PC-3 (cell line): ENCODE data around the gene CDC20B. TPM values are rescaled to one million over a fixed set of nuclear protein-coding genes. Genes with fewer than 3 reads are reported as not detected.

Experiments used
- ATAC-seq: fragments of 200-7000 bp; cut with Tn5 transposase; 2 replicates; pipeline ENCODE4 v1.9.1; 2020; ENCODE audit warnings: mild to moderate bottlenecking, moderate library complexity
- BruUV-seq: library from RNA; stranded (reverse); fragments of 400-500 nt; replicated peaks from 2 replicates; lab custom pipeline; 2021; lab: Mats Ljungman, UMichigan
- CTCF ChIA-PET: fragments of 300-600 bp; sonication (Branson Sonifier 250); formaldehyde crosslinking; loops from one replicate; lab custom pipeline; 2022; ENCODE audit warnings: antibody characterized with exemption; lab: Charles Lee
- POLR2A ChIA-PET: fragments of 300-600 bp; sonication (Branson Sonifier 250); formaldehyde crosslinking; loops from one replicate; lab custom pipeline; 2022; ENCODE audit warnings: antibody characterized with exemption; ENCODE audit not compliant: unreplicated experiment; lab: Charles Lee
- DNase-seq: peaks from one replicate; pipeline ENCODE4 v3.0.0-alpha.2; 2015
- H2AFZ ChIP-seq: fragments of 300-600 bp; sonication (generic); 2 replicates; pipeline ENCODE4 v1.6.0; 2016; ENCODE audit warnings: antibody characterized with exemption, low read length
- H3F3A ChIP-seq: fragments of 300-600 bp; sonication (generic); one replicate; pipeline ENCODE4 v1.6.0; 2017; ENCODE audit warnings: antibody characterized with exemption, low read length, control low read depth, mild to moderate bottlenecking; ENCODE audit not compliant: unreplicated experiment
- H3K27ac ChIP-seq: fragments of 300-600 bp; sonication (generic); 2 replicates; pipeline ENCODE4 v1.5.1; 2016; ENCODE audit warnings: mild to moderate bottlenecking, low read length
- H3K27me3 ChIP-seq: fragments of 300-600 bp; sonication (generic); 2 replicates; pipeline ENCODE4 v1.6.1; 2016; ENCODE audit warnings: low read length, mixed read lengths
- H3K36me3 ChIP-seq: fragments of 300-600 bp; sonication (generic); 2 replicates; pipeline ENCODE4 v1.6.1; 2016; ENCODE audit warnings: low read depth, mixed run types, low read length, mixed read lengths
- H3K4me1 ChIP-seq: fragments of 300-600 bp; sonication (generic); 2 replicates; pipeline ENCODE4 v1.5.1; 2016; ENCODE audit warnings: low read length; ENCODE audit not compliant: insufficient read depth
- H3K4me2 ChIP-seq: fragments of 300-600 bp; sonication (generic); 2 replicates; pipeline ENCODE4 v1.6.0; 2016; ENCODE audit warnings: low read length
- H3K4me3 ChIP-seq: fragments of 300-600 bp; sonication (generic); 2 replicates; pipeline ENCODE4 v1.5.1; 2016; ENCODE audit warnings: mild to moderate bottlenecking, low read length, mixed read lengths
- H3K79me2 ChIP-seq: fragments of 300-600 bp; sonication (generic); 2 replicates; pipeline ENCODE4 v1.6.1; 2017; ENCODE audit warnings: low read length, mixed read lengths
- H3K9ac ChIP-seq: fragments of 300-600 bp; sonication (generic); 2 replicates; pipeline ENCODE4 v1.6.0; 2016; ENCODE audit warnings: mild to moderate bottlenecking, low read length
- H3K9me2 ChIP-seq: fragments of 300-600 bp; sonication (generic); replicated peaks from 2 replicates; pipeline ENCODE4 v1.6.1; 2016; ENCODE audit warnings: mixed run types, low read length, mixed read lengths
- H3K9me3 ChIP-seq: fragments of 300-600 bp; sonication (generic); 2 replicates; pipeline ENCODE4 v1.6.1; 2016; ENCODE audit warnings: low read length, mixed read lengths
- H4K20me1 ChIP-seq: fragments of 300-600 bp; sonication (generic); 2 replicates; pipeline ENCODE4 v1.6.1; 2016; ENCODE audit warnings: low read length, mixed read lengths
- EZH2 ChIP-seq: fragments of 300-600 bp; sonication (generic); IDR thresholded peaks from one replicate; pipeline ENCODE4 v1.6.1; 2017; ENCODE audit warnings: antibody characterized with exemption, mild to moderate bottlenecking, low read length; ENCODE audit not compliant: unreplicated experiment
- EZH2phosphoT487 ChIP-seq: fragments of 300-600 bp; sonication (generic); IDR thresholded peaks from 2 replicates; pipeline ENCODE4 v1.6.1; 2018; ENCODE audit warnings: mild to moderate bottlenecking, antibody characterized with exemption, low read length, borderline replicate concordance
- intact Hi-C: fragments of 100-400 bp; cut with micrococcal nuclease; formaldehyde crosslinking; loops from 2 replicates; pipeline ENCODE4 v1.9.0; 2023
- total RNA-seq: library from RNA; depleted of rRNA; stranded (reverse); fragments of >200 nt; gene quantifications from 2 replicates; pipeline ENCODE4 v1.2.3, GENCODE V29; 2014
- TF ChIP-seq, protein P1 (sequence below): fragments of 300-600 bp; sonication (generic); conservative IDR thresholded peaks from 2 replicates; pipeline ENCODE4 v1.5.1; 2017; ENCODE audit warnings: antibody characterized with exemption, low read depth, mild to moderate bottlenecking, low read length

Gene CDC20B
- total RNA-seq, 1 experiment from 2014 or later: not detected

DNA sequence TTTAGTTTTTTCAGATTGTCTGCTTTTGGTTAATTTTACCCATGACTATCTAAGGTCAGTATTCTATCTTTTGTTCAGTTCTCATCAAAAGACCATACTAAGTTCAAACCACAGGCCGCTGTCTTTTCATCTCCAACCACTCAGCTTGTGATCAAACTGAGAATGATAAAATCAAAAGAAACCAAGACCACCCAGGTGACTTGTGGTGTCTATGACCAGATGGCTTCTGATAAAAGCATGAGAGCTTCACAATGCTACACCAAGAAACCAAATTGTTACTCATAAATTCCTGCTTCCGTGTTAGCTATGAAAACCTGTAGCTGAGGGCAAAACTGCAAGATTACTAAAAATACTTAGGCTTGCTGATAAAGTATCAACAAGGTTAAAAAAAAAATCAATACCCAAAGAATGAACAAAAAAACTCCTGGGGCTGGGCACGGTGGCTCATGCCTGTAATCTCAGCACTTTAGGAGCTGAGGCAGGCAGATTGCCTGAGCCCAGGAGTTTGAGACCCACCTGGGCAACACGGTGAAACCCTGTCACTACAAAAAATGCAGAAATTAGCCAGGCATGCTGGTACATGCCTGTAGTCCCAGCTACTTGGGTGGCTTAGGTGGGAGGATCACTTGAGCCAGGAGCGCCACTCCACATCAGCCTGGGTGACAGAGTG is 38.8 kb downstream of the CDC20B start:
- TF ChIP-seq EZH2phosphoT487 (no peak), EZH2 (no peak)
- TF ChIP-seq, protein P1, sequence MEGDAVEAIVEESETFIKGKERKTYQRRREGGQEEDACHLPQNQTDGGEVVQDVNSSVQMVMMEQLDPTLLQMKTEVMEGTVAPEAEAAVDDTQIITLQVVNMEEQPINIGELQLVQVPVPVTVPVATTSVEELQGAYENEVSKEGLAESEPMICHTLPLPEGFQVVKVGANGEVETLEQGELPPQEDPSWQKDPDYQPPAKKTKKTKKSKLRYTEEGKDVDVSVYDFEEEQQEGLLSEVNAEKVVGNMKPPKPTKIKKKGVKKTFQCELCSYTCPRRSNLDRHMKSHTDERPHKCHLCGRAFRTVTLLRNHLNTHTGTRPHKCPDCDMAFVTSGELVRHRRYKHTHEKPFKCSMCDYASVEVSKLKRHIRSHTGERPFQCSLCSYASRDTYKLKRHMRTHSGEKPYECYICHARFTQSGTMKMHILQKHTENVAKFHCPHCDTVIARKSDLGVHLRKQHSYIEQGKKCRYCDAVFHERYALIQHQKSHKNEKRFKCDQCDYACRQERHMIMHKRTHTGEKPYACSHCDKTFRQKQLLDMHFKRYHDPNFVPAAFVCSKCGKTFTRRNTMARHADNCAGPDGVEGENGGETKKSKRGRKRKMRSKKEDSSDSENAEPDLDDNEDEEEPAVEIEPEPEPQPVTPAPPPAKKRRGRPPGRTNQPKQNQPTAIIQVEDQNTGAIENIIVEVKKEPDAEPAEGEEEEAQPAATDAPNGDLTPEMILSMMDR: no peak
- H3K79me2 ChIP-seq: no peaks in the 10 kb centered on the region
- DNase-seq: no peak
- H3K4me2 ChIP-seq: no peak overlapping the region
- H3K9me3 ChIP-seq: no peaks in the 10 kb centered on the region
- ChIA-PET CTCF (no interaction called here), POLR2A (no interaction called here)
- H3K4me3 ChIP-seq: no peak overlapping the region
- no peaks in the 10 kb centered on the region for H3K27me3 ChIP-seq
- intact Hi-C loops: no loop called here
- H3K4me1 ChIP-seq: no peaks in the 10 kb centered on the region
- H3F3A ChIP-seq: no peaks in the 10 kb centered on the region
- H3K36me3 ChIP-seq: no peaks in the 10 kb centered on the region
- no peaks in the 10 kb centered on the region for H3K9me2 ChIP-seq
- H3K9ac ChIP-seq: no peak overlapping the region
- no peak overlapping the region for H3K27ac ChIP-seq
- no peak for ATAC-seq
- BruUV-seq: no TSS peak
- no peaks in the 10 kb centered on the region for H4K20me1 ChIP-seq
- H2AFZ ChIP-seq: no peak overlapping the region

GRCh38 chr5:55123365-55123764 is 49.6 kb downstream of the CDC20B start:
- Histone ChIP-seq H3K9me2 (no peaks in the 10 kb centered on the region), H3K4me1 (no peaks in the 10 kb centered on the region), H3K27ac (no peak overlapping the region), H3K9me3 (no peaks in the 10 kb centered on the region), H3K36me3 (no peaks in the 10 kb centered on the region), H2AFZ (no peak overlapping the region), H3K4me2 (no peak overlapping the region), H3K27me3 (no peaks in the 10 kb centered on the region), H3K4me3 (no peak overlapping the region), H3F3A (no peaks in the 10 kb centered on the region), H4K20me1 (no peaks in the 10 kb centered on the region), H3K79me2 (no peaks in the 10 kb centered on the region), H3K9ac (no peak overlapping the region)
- intact Hi-C loops: no loop called here
- ATAC-seq (no peak), DNase-seq (no peak)
- TF ChIP-seq EZH2phosphoT487: no peak
- ChIA-PET POLR2A (no interaction called here), CTCF (no interaction called here)
- no TSS peak for BruUV-seq

DNA sequence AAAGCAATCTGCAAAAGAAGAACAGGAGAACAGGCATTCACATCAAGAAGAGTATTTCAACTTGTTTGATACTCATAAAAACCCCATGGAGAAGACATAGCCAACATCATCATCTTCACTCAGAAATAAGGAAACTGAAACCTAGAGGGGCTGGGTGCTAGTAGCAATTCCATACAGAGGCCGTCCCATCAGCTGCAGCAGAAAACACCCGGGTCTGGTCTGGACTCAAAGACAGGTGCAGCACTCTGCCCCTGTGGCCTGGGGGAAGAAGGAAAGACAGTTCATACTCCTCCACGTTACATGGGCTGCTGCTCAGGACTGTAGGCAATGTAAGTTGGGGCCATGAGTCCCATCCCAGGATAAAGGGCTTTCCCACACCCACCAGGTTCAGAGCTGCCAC is 58.9 kb downstream of the CDC20B start:
- no peak overlapping the region for H2AFZ ChIP-seq
- H3K4me1 ChIP-seq: no peaks in the 10 kb centered on the region
- H3K4me3 ChIP-seq: no peak overlapping the region
- H3F3A ChIP-seq: no peaks in the 10 kb centered on the region
- POLR2A ChIA-PET: no interaction called here
- H3K79me2 ChIP-seq: no peaks in the 10 kb centered on the region
- TF ChIP-seq EZH2phosphoT487 (no peak), EZH2 (no peak)
- TF ChIP-seq, protein P1: no peak
- no peaks in the 10 kb centered on the region for H3K36me3 ChIP-seq
- H3K27ac ChIP-seq: no peak overlapping the region
- DNase-seq (no peak), ATAC-seq (no peak)
- H3K9me3 ChIP-seq: no peaks in the 10 kb centered on the region
- intact Hi-C loops: no loop called here
- H3K9me2 ChIP-seq: no peaks in the 10 kb centered on the region
- no peaks in the 10 kb centered on the region for H4K20me1 ChIP-seq
- no peak overlapping the region for H3K9ac ChIP-seq
- H3K27me3 ChIP-seq: no peaks in the 10 kb centered on the region
- BruUV-seq: no TSS peak
- no peak overlapping the region for H3K4me2 ChIP-seq
- CTCF ChIA-PET: no interaction called here
